Measurements from ENCODE around the gene OXA1L.

GRCh38 chr14:22798528-22798927, 32.0 kb downstream of the OXA1L start:
- TF ChIP-seq RAD21 (conservative IDR thresholded peaks at IDR 0.05) = no peak
- TF ChIP-seq REST (IDR thresholded peaks at IDR 0.05; ENCODE audit: borderline replicate concordance) = no peak
- TF ChIP-seq EZH2 (IDR thresholded peaks at IDR 0.05; ENCODE audit: borderline replicate concordance, insufficient read depth, low read length, poor library complexity, severe bottlenecking) = no peak
- no peak for TF ChIP-seq MXI1 (conservative IDR thresholded peaks at IDR 0.05; ENCODE audit: poor library complexity, severe bottlenecking)
- no peak for TF ChIP-seq EP300 (conservative IDR thresholded peaks at IDR 0.05; ENCODE audit: poor library complexity, severe bottlenecking)
- TF ChIP-seq CTCF (IDR thresholded peaks at IDR 0.05; ENCODE audit: poor library complexity, severe bottlenecking) = no peak
- no peak for TF ChIP-seq TAF1 (IDR thresholded peaks at IDR 0.05; ENCODE audit: low read depth)
- no peak for TF ChIP-seq POLR2AphosphoS5 (IDR thresholded peaks at IDR 0.05)
